Thyroid gland (tissue), 4 donors: ENCODE results near the gene EXT2.

Experiments
- CTCF ChIP-seq, 6 experiments: fragments of 200-600 bp in 3 of 6; fragments of 450-650 bp in 3 of 6; sonication (generic) in 3 of 6; IDR thresholded peaks; one replicate each; pipeline ENCODE4 v1.5.1; 2016 to 2019; ENCODE audit warnings: antibody characterized with exemption in 6 of 6, mild to moderate bottlenecking in 2 of 6, inconsistent platforms in 1 of 6, moderate library complexity in 1 of 6
- POLR2A ChIP-seq, 2 donors: fragments of 450-650 bp; IDR thresholded peaks; one replicate each; pipeline ENCODE4 v1.6.1; 2017; ENCODE audit warnings: antibody characterized with exemption in 2 of 2, mild to moderate bottlenecking in 2 of 2, moderate library complexity in 1 of 2

GRCh38 chr11:44125598-44125997, 30.1 kb downstream of the EXT2 start:
- TF ChIP-seq CTCF (IDR thresholded peaks at IDR 0.05) (no peak), POLR2A (IDR thresholded peaks at IDR 0.05) (no peak)
